HL-60 (cell line): Measurements from ENCODE around the gene SLC38A10.
"Not testable (repeated sequence)": the region's sequence is repeated elsewhere in the genome, so short reads cannot be mapped to it uniquely, and the experiment has no call there.

Source experiments
- DNase-seq, 2 experiments: peaks; one replicate each; pipeline ENCODE4 v3.0.0-alpha.2; 2010 to 2020; ENCODE audit warnings: low read depth in 1 of 2, low spot score in 1 of 2
- H3K27ac ChIP-seq: fragments of 250-450 bp; sonication (Bioruptor Pico); replicated peaks from 2 replicates; pipeline ENCODE4 v1.5.1; 2020; ENCODE audit warnings: mild to moderate bottlenecking, moderate library complexity
- H3K27me3 ChIP-seq: fragments of 250-450 bp; sonication (Bioruptor Pico); 2 replicates; pipeline ENCODE4 v1.5.1; 2021; ENCODE audit warnings: mild to moderate bottlenecking, moderate library complexity; ENCODE audit not compliant: insufficient read depth, poor library complexity, severe bottlenecking
- H3K4me3 ChIP-seq: replicated peaks from 2 replicates; pipeline ENCODE4 v1.5.1; 2011; ENCODE audit warnings: mild to moderate bottlenecking, control low read depth, low read length; ENCODE audit not compliant: insufficient read depth
- GABPA ChIP-seq: IDR thresholded peaks from 2 replicates; pipeline ENCODE4 v1.6.1; 2012; ENCODE audit warnings: low read depth
- POLR2AphosphoS5 ChIP-seq: IDR thresholded peaks from 2 replicates; pipeline ENCODE4 v1.6.1; 2012; ENCODE audit warnings: low read depth
- SPI1 ChIP-seq: IDR thresholded peaks from 2 replicates; pipeline ENCODE4 v1.6.1; 2012; ENCODE audit warnings: low read depth, mild to moderate bottlenecking, borderline replicate concordance
- TF ChIP-seq, protein P1 (sequence below): IDR thresholded peaks from 2 replicates; pipeline ENCODE4 v1.6.1; 2012; ENCODE audit warnings: low read depth; ENCODE audit not compliant: insufficient replicate concordance
- TF ChIP-seq, protein P2 (sequence below): IDR thresholded peaks from one replicate; pipeline ENCODE4 v1.5.1; 2011; ENCODE audit warnings: low read length, control low read depth, inconsistent platforms; ENCODE audit not compliant: insufficient read depth

Gene SLC38A10

DNA sequence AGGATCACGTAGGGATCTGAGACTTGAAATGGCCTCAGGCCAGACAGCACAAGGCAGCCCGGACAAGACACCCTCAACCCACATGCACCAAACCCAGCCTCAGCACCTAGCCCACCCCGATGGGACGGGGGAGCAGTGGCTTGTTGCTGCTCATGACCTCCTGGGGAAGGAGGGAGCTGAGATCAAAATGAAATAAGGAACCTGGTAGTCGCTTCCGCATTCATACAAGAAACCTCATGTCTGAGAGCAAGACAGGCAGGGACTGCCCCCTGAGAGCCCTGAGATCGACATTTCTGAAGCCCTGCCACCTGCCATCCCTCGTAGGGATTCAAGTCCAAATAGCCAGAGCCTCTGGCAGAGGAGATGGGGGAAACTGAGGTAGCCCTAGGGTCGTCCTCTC is 66.7 kb downstream of the SLC38A10 start:
- TF ChIP-seq, protein P1, sequence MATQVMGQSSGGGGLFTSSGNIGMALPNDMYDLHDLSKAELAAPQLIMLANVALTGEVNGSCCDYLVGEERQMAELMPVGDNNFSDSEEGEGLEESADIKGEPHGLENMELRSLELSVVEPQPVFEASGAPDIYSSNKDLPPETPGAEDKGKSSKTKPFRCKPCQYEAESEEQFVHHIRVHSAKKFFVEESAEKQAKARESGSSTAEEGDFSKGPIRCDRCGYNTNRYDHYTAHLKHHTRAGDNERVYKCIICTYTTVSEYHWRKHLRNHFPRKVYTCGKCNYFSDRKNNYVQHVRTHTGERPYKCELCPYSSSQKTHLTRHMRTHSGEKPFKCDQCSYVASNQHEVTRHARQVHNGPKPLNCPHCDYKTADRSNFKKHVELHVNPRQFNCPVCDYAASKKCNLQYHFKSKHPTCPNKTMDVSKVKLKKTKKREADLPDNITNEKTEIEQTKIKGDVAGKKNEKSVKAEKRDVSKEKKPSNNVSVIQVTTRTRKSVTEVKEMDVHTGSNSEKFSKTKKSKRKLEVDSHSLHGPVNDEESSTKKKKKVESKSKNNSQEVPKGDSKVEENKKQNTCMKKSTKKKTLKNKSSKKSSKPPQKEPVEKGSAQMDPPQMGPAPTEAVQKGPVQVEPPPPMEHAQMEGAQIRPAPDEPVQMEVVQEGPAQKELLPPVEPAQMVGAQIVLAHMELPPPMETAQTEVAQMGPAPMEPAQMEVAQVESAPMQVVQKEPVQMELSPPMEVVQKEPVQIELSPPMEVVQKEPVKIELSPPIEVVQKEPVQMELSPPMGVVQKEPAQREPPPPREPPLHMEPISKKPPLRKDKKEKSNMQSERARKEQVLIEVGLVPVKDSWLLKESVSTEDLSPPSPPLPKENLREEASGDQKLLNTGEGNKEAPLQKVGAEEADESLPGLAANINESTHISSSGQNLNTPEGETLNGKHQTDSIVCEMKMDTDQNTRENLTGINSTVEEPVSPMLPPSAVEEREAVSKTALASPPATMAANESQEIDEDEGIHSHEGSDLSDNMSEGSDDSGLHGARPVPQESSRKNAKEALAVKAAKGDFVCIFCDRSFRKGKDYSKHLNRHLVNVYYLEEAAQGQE = no peak
- TF ChIP-seq POLR2AphosphoS5 = peak; percentile 44; the same call in 1 of the 2 replicates
- TF ChIP-seq, protein P2, sequence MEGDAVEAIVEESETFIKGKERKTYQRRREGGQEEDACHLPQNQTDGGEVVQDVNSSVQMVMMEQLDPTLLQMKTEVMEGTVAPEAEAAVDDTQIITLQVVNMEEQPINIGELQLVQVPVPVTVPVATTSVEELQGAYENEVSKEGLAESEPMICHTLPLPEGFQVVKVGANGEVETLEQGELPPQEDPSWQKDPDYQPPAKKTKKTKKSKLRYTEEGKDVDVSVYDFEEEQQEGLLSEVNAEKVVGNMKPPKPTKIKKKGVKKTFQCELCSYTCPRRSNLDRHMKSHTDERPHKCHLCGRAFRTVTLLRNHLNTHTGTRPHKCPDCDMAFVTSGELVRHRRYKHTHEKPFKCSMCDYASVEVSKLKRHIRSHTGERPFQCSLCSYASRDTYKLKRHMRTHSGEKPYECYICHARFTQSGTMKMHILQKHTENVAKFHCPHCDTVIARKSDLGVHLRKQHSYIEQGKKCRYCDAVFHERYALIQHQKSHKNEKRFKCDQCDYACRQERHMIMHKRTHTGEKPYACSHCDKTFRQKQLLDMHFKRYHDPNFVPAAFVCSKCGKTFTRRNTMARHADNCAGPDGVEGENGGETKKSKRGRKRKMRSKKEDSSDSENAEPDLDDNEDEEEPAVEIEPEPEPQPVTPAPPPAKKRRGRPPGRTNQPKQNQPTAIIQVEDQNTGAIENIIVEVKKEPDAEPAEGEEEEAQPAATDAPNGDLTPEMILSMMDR = no peak
- no peak for TF ChIP-seq GABPA
- TF ChIP-seq SPI1 = peak; percentile 81; the same call in 1 of the 2 replicates
- peak; percentile 59 to 81 for DNase-seq
- H3K27ac ChIP-seq = peak overlapping the region; percentile 68
- no peak overlapping the region for H3K4me3 ChIP-seq
- H3K27me3 ChIP-seq = no peaks in the 10 kb centered on the region

GRCh38 chr17:81227630-81228029 is 67.5 kb downstream of the SLC38A10 start:
- not testable (repeated sequence) for H3K27ac ChIP-seq, H3K4me3 ChIP-seq, DNase-seq

GRCh38 chr17:81223762-81224130 is 71.4 kb downstream of the SLC38A10 start:
- DNase-seq = peak in 1 of 2 experiments; percentile 70
- H3K4me3 ChIP-seq = peak overlapping the region; percentile 36; the same call in 1 of the 2 replicates
- H3K27me3 ChIP-seq = no peaks in the 10 kb centered on the region
- peak overlapping the region; percentile 56 for H3K27ac ChIP-seq
- peak; percentile 59; the same call in 1 of the 2 replicates for TF ChIP-seq SPI1
- TF ChIP-seq, protein P2 = no peak

More at GRCh38 chr17:81227630-81228029, 67.5 kb downstream of the SLC38A10 start:
- H3K27me3 ChIP-seq = not testable (repeated sequence)

GRCh38 chr17:81222906-81223761 is 72.0 kb downstream of the SLC38A10 start, which contains the start of gene CEP131:
TSS of gene CEP131 (minus strand) at chr17:81222965. CDS start at chr17:81220056, 2,909 bp downstream.
- peak within 1 kb of the TSS; percentile 56 for H3K27ac ChIP-seq
- H3K4me3 ChIP-seq = peak within 1 kb of the TSS; percentile 71
- TF ChIP-seq POLR2AphosphoS5 = peak; percentile 52; the same call in 1 of the 2 replicates
- TF ChIP-seq, protein P2 = no peak
- H3K27me3 ChIP-seq = no peaks in the 10 kb centered on the region
- peak; percentile 95 to 98 for DNase-seq

DNA sequence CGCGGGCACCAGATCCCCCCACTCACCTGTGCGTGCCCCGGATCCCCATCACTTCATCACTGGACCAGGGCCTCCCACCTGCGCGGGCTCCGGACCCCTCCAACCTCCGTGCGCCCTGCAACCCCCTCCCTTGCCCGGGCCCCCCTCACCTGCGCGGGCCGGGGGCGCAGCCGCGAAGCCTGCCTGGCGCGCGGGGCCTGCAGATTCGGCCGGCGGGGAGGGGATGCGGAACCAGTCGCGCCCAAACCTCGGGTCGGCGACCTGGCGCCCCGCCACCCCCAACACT is 72.5 kb downstream of the SLC38A10 start:
- H3K27ac ChIP-seq = no peak overlapping the region
- no peaks in the 10 kb centered on the region for H3K27me3 ChIP-seq
- no peak for DNase-seq
- H3K4me3 ChIP-seq = peak overlapping the region; percentile 71
- TF ChIP-seq GABPA (no peak), SPI1 (no peak), POLR2AphosphoS5 (no peak)
- TF ChIP-seq, protein P1 = no peak
- TF ChIP-seq, protein P2 = no peak
